AG04450 (cell line): ENCODE measurements around the gene BNC1. TPM values are rescaled to one million over a fixed set of nuclear protein-coding genes. Genes with fewer than 3 reads are reported as not detected.

Source experiments
- CTCF ChIA-PET: fragments of 300-600, 350-600 bp; formaldehyde crosslinking; extraction: SDS; loops from one replicate; lab custom pipeline; 2022; ENCODE audit warnings: antibody characterized with exemption, inconsistent platforms; lab: Charles Lee
- POLR2A ChIA-PET: fragments of 350-600 bp; formaldehyde crosslinking; extraction: SDS; loops from one replicate; lab custom pipeline; 2021; ENCODE audit warnings: antibody characterized with exemption, inconsistent platforms; lab: Yijun Ruan, JAX
- DNase-seq: peaks from one replicate; pipeline ENCODE4 v3.0.0-alpha.2; 2011; ENCODE audit warnings: low read depth, low spot score
- H3K27ac ChIP-seq: one replicate; pipeline ENCODE4 v1.5.1; 2012; ENCODE audit warnings: low read depth, low read length, control low read depth
- H3K27me3 ChIP-seq: one replicate; pipeline ENCODE4 v1.6.0; 2012; ENCODE audit warnings: low read length; ENCODE audit not compliant: control insufficient read depth, insufficient read depth
- H3K4me3 ChIP-seq: 2 replicates; pipeline ENCODE4 v1.5.1; 2011; ENCODE audit warnings: mild to moderate bottlenecking, low read depth, low read length, control low read depth
- H3K9me3 ChIP-seq: 2 replicates; pipeline ENCODE4 v1.5.1; 2012; ENCODE audit warnings: low read length; ENCODE audit not compliant: control insufficient read depth, insufficient read depth
- CTCF ChIP-seq: IDR thresholded peaks from 2 replicates; pipeline ENCODE4 v1.5.1; 2011; ENCODE audit warnings: low read depth, low read length, control low read depth, inconsistent platforms
- polyA plus RNA-seq: library from polyadenylated mRNA; depleted of rRNA; stranded (reverse); fragments of >200 nt; gene quantifications from 2 replicates; pipeline ENCODE4 v1.2.3, GENCODE V29; 2011

BNC1 gene
- polyA plus RNA-seq, 1 experiment, result 2.2 TPM

DNA sequence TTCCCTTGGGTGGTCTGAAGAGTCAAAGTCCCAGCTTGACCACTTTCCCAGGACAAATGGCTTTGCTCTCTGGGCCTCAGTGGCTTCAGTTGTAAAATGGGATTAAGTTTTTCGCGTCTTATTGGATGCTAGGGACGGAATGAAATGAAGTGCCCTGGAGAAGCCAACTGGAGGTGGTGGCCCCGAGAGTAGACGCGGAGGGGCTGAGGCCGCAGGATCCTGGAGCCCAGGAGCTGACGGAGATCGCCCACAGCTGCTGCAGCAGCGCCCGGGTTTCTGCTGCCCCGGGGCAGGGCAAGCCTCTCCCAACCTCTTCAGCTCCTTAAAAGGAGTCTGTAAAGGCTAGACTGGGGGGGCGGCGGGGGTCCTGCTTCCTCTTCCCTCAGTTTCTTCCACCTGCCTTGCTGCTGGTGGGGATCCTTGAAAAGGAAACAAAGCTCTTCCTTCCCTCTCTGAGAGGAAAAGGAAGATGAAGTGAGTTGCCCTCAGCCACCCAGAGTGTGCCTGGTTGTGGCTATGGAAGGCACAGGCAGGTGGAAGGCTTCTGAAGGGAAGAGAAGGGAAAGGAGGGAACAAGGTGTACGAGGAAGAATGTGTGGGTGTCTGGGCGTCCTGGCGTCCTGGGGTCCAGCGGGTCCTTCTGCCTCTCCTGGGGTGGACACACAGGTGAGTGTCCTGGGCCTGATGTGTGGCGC is 967 bp upstream of the BNC1 start:
- TF ChIP-seq CTCF, result no peak
- no peak for DNase-seq
- Histone ChIP-seq H3K27ac (no peak overlapping the region), H3K9me3 (peaks cover 7% of the 10 kb centered on the region; the same call in 1 of the 2 replicates), H3K4me3 (no peak overlapping the region), H3K27me3 (peaks cover 35% of the 10 kb centered on the region)
- ChIA-PET POLR2A (no interaction called here), CTCF (interaction anchor here (0.7 to 1.4 kb wide), 2 partner anchors 37 to 151 kb away, joined by 3 to 7 read pairs; no protein-coding TSS in a partner anchor)

DNA sequence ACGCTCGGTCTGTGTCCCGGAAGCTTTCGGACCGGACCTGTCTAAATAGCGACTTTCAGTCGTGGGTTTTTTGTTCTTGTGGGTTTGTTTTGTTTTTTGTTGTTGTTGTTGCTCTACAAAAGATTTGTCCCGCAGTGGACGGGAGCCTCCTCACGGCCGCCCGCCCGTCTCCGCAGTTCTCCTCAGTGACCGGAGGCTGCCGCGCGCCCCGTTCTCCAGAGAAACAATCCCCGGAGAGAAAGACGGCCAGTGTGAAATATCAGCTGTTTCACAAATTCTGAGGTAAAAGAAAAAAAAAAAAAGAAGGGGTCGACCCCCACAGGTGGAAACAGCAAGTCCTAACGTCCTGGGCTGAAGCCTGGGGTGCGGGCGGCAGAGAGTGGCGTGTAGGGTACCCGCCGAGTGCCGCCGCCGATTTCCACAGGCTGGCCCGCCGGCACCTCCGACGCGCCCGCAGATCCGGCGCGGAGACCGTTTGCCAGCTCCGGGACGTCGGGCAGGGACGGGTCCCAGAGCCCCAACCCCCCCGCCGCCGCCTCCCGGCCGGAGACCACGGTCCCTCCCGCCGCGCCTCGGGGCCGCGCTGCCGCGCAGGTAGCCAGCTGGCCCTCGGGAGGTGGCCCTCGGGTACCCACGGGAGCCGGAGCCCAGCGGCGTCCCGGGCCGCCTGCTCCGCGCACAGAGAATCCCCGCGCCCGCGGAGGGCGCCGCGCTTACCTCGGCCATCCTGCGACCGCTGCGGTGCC is 478 bp downstream of the BNC1 start:
- TF ChIP-seq CTCF, result no peak
- CTCF ChIA-PET, result interaction anchor here (0.6 kb wide), 1 partner anchor 39 kb away, joined by 4 read pairs; no protein-coding TSS in a partner anchor

GRCh38 chr15:83283138-83283812 is 1.2 kb downstream of the BNC1 start:
- Histone ChIP-seq H3K4me3 (peak overlapping the region; percentile 63), H3K27ac (no peak overlapping the region), H3K27me3 (peaks cover 35% of the 10 kb centered on the region), H3K9me3 (peaks cover 7% of the 10 kb centered on the region; the same call in 1 of the 2 replicates)
- ChIA-PET CTCF (interaction anchor here (0.6 kb wide), 1 partner anchor 39 kb away, joined by 4 read pairs; no protein-coding TSS in a partner anchor), POLR2A (no interaction called here)
- DNase-seq, result no peak
- TF ChIP-seq CTCF, result no peak

More for the DNA sequence above, 478 bp downstream of the BNC1 start:
- Histone ChIP-seq H3K9me3 (peaks cover 7% of the 10 kb centered on the region; the same call in 1 of the 2 replicates), H3K4me3 (peak overlapping the region; percentile 63), H3K27ac (no peak overlapping the region), H3K27me3 (peaks cover 35% of the 10 kb centered on the region)
- POLR2A ChIA-PET, result no interaction called here
- DNase-seq, result no peak

GRCh38 chr15:83282776-83283137 is 1.7 kb downstream of the BNC1 start:
- no peak for TF ChIP-seq CTCF
- Histone ChIP-seq H3K4me3 (peak overlapping the region; percentile 63), H3K27me3 (peaks cover 35% of the 10 kb centered on the region), H3K27ac (peak overlapping the region; percentile 21), H3K9me3 (peaks cover 7% of the 10 kb centered on the region; the same call in 1 of the 2 replicates)
- no peak for DNase-seq
- POLR2A ChIA-PET, result no interaction called here
- CTCF ChIA-PET, result no interaction called here
